SKM-1 (cell line): ENCODE measurements around the gene RGS9BP.
"Not testable (repeated sequence)": the region's sequence is repeated elsewhere in the genome, so short reads cannot be mapped to it uniquely, and the experiment has no call there.

Source experiments
- DNase-seq: peaks from one replicate; lab custom pipeline; 2025; ENCODE audit not compliant: unreplicated experiment; lab: John Stamatoyannopoulos, UW

RGS9BP gene

DNA sequence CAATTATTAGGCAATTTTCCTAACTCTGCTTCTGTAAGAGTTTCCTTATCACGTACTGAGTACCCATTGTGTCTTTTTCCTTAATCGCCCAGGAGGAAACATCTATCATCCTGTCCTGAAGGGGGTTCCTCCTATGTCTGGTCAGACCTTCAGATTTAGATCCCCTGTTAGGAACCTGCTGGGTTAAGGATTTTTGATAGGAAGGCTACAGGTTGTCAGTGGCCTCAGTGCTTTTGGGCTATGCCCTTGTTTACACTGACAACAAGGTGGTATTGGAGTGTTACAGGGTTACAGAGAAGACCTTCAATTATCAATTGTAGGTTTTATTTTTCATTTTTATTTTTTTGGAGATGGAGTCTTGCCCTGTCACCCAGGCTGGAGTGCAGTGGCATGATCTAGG lies 19.2 kb downstream of the RGS9BP start:
- not testable (repeated sequence) for DNase-seq

DNA sequence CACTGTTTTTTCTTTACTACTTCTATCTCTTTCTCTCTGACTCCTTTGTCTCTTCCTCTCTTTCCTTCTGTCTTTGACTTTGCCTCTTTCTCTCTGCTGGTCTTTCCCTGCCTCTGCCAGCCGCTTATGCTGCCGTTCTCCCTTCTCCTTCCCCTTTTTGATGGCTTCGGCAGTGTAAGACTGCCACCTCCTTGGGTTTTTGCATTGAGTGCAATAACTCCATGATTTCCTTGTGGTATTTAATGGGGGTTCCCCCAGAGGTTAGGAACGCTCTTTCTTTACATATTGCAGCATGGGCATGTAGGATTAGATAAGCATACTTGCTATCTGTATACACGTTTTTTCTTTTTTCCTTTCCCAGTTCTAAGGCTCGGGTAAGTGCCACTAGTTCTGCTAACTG lies 19.9 kb downstream of the RGS9BP start:
- DNase-seq, result not testable (repeated sequence)

DNA sequence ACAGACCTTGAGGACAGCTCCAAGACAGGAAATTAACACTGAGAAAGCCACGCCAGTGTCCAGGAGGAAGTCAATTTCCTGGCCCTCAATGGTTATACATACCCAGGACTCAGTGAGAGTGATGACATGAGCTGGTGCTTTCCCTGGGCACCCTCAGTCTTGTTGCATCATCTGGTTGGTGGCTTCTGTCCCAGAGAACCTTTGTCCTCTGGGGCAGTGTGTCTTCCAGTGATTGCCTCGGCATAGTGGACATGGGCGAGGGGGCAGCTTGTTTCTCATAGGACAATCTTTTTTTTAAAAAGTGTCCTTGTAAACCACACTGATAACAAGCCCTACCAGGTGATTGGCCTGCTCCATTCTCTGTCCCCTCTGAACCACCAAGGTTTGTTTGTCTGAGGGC lies 21.1 kb downstream of the RGS9BP start:
- DNase-seq, result not testable (repeated sequence)

DNA sequence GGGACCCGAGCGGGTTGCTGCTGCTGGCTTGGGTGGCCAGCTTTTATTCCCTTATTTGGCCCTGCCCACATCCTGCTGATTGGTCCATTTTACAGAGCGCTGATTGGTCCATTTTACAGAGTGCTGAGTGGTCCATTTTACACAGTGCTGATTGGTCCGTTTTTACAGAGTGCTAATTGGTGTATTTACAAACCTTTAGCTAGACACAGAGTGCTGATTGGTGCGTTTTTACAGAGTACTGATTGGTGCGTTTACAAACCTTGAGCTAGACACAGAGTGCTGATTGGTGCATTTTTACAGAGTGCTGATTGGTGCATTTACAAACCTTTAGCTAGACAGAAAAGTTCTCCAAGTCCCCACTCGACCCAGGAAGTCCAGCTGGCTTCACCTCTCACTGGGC lies 24.5 kb downstream of the RGS9BP start:
- not testable (repeated sequence) for DNase-seq

DNA sequence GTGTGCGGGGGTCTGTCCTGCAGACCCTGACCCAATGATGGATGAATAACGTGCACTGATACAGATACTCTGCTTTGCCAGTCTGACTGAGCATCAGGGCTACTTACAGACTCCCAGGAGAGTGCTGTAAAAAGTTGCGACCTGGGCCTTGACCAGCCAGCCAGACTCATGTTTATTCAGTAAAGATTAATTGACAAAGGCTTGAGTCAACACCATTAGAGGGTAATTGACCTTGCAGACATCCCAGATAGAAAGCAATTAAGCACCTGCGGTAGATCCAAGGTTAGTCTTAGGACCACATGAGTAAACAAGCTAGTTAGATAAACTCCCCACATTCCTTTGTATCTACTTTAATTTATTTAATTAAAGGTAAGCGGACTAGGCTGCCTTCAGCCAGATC lies 26.4 kb downstream of the RGS9BP start:
- DNase-seq, result no peak

DNA sequence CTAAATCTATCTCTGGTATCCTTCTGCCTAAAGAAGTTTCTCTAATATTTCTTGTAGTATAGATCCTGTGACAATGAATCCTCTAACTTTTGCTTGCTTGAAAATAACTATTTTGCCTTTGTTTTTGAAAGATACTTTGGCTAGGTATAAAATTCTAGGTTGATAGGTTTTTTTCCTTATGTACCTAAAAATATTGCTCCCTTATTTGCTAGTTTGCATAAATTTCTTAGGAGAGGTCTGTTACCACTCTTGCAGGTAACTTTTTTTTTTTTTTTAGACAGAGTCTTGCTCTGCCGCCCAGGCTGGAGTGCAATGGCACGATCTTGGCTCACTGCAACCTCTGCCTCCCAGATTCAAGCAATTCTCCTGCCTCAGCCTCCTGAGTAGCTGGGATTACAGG lies 28.4 kb downstream of the RGS9BP start:
- not testable (repeated sequence) for DNase-seq

DNA sequence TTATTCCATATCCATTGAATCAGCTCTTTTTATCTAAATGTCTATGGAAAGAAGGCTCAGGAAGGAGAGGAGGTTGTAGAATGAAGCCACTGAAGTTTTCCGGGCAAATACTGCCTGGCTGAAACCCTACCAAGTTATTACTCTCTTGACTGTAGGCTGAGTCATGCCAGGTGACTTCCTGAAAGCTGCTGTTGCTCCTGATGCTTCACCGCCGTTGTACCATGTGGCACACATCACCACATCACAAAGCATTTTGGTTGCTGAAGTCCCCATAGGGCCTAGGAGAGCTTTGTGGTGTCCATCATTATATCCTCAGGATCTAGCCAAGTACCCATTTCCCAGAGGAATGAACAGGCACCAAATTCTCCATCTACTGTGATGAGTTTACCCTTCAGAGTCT lies 32.8 kb downstream of the RGS9BP start:
- DNase-seq, result no peak

DNA sequence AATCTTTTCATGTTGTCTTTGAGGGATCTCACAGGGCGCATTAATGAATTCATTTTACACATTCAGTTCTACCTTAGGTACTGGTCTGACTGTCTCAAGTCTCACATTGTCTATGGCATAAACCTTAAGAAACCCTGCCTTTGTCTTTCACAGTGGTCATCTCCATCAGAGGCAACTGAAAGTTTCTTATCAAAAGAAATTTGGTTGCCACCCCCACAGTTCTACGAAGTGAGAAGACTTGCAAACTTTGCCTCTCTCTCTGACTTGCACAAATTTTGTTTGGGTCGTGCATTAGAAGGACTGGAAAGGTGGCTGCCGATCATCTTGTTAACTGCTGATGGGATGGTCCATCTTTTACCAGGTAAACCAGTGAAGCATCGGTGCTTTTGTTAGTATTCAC lies 33.4 kb downstream of the RGS9BP start:
- DNase-seq, result no peak

DNA sequence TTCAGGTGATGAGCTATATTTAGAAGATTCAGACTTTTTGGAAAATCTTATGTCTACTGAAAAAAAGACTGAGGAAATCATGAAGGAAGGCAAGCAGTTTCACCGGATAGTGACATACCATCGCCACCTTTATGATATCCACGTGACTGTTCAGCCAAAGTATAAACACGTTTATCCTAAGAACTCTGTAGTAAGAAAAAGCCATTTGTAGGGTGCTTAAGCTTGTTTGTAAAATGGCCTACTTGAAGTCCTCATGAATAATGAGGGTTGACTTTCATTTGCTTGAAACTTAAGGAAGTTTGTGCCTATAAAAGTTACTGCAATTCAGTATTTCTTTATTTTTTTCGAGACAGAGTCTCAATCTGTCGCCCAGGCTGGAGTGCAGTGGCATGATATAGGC lies 36.1 kb downstream of the RGS9BP start:
- DNase-seq, result no peak

DNA sequence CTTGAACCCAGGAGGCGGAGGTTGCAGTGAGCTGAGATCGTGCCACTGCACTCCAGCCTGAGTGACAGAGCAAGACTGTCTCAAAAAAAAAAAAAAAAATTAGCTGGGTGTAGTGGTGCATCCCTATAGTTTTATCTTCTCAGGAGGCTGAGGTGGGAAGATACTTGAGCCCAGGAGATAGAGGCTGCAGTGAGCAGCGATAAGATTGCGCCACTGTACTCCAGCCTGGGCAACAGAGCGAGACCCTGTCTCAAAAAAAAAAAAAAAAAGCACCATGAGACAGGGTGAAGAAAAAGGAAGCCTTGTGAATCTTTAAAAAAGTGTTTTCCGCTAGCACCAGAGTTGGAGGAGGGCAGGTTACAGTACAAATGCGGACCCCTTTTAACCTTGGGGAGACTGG lies 40.6 kb downstream of the RGS9BP start:
- not testable (repeated sequence) for DNase-seq

DNA sequence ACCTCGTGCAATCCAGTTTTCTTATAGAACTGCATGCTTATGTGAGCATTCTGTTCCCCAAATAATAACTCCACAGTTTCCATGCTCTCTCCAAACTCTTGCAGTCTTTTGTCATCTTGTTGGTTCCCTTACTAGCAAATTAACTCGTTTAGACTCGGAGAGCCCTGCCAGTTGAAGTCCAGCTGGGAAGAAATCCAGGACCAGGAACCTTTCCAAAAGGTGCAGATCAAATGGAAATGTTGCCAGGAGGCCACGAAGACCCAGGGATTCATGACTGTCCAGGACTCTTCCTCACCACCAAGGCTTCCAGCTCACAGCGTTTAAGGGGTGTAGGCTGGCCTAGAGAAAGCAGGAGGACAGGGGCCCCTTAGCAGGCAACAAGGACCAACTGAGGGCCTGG lies 41.8 kb downstream of the RGS9BP start:
- no peak for DNase-seq

DNA sequence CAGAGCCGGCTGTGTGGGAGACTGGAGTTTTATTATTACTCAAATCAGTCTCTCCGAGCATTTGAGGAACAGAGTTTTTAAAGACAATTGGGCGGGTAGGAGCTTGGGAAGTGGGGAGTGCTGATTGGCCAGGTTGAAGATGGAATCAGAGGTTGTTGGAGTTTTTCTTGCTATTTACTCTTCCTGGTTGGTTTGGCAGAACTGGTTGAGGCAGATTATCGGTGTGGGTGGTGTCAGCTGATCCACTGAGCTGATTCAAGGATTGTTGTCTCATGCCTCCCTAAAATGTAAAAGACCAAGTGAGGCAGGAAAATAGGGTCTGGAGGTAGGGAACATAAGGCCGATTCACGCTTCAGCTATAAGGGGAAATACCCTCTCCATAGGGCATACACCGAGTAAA lies 42.6 kb downstream of the RGS9BP start:
- DNase-seq, result no peak

DNA sequence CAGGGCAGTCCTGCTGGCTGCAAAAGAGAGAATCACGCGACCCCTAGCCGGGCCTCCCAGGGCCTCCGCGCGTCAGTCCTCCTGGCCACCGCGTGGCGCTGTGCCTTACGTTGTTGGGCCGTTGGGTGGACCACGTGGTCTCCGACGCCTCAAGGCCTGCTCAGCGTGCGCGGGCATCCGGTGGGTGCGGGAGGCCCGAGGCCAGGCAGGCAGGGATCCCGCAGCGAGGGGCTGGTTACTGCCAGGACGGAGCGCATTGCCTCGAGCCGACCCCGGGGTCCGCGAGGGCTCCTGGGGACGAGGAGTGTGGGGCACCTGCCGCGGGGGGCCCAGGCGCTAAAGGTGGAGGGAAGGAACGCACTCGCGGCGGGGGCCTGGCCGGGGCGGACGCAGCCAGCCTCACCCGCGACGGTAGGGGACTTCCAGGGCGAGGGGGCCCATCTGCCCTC lies 44.0 kb downstream of the RGS9BP start, which contains the start of gene TDRD12:
Gene TDRD12 (plus strand): TSS at position 157 of the 449 bp plus-strand sequence. CDS start 306 bp downstream, outside the sequence.
- DNase-seq, result no peak

DNA sequence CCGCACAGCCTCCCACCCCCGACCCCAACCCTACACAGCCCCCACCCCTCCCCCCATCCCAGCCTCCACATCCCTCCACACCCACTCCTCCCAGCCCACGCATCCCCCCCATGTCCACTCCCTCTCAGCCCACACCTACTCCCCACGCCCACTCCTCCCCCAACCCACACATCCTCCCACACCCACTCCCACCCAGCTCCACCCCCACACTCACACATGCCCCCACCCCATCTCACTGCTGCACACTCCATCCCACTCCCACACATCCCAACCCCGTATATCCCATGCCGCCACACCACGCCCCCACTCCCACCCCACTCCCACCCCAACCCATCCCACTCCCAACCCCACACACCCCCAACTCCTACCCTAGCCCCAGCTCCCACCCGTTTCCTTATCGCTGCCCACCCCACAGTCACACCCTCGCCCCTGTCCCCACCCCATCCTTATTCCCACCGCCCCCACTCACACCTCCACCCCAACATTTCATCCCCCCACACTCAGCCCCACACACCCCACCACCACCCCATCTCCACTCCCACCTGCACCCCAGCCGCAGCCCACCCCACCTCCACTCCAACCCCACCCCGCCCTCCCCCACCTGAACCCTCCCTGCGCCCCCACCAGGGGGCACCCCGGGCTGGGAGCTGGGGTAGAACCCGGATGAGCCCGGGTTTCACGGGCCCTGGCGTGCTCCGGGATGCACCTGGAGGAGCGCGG lies 44.7 kb downstream of the RGS9BP start:
- no peak for DNase-seq

DNA sequence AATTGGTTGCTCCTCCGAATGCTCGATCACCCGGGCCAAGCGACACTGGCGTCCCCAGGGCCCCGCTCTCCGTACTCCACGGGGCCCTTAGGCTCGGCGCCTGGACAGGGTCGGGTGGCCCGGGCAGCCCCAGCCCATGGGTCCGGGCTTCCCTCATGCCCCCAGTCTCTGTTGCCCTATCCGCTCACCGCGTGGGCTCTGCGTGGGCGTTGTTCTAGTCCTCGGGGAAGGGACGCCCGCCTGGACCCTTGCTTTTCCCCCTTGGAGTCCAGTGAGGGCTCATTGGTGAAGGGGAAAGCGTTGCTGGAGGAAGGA lies 45.2 kb downstream of the RGS9BP start:
- DNase-seq, result no peak
